WTC11 (cell line): ENCODE data around the gene PEX16.

Source experiments
- ATF3 ChIP-seq: sonication (generic); formaldehyde crosslinking; conservative IDR thresholded peaks from 2 replicates; pipeline ENCODE4 v1.8.1; 2022; ENCODE audit warnings: mild to moderate bottlenecking, missing genetic modification reagents
- CREB1 ChIP-seq: sonication (generic); formaldehyde crosslinking; IDR thresholded peaks from 2 replicates; pipeline ENCODE4 v1.8.0; 2023; ENCODE audit warnings: mild to moderate bottlenecking, missing genetic modification reagents
- CTCF ChIP-seq: fragments of 200-600 bp; IDR thresholded peaks from 2 replicates; pipeline ENCODE4 v1.8.0; 2022; ENCODE audit warnings: antibody characterized with exemption
- FOXP1 ChIP-seq: sonication (generic); formaldehyde crosslinking; IDR thresholded peaks from 2 replicates; pipeline ENCODE4 v1.8.0; 2022; ENCODE audit warnings: missing genetic modification reagents, mild to moderate bottlenecking, moderate library complexity, borderline replicate concordance
- JAZF1 ChIP-seq: fragments of 250-450 bp; sonication (Bioruptor Pico); IDR thresholded peaks from 2 replicates; pipeline ENCODE4 v1.9.0; 2021; ENCODE audit warnings: moderate library complexity, mild to moderate bottlenecking, inconsistent platforms
- JUN ChIP-seq: sonication (generic); formaldehyde crosslinking; IDR thresholded peaks from 2 replicates; pipeline ENCODE4 v1.8.0; 2023; ENCODE audit warnings: mild to moderate bottlenecking, missing genetic modification reagents
- MAX ChIP-seq: sonication (generic); formaldehyde crosslinking; IDR thresholded peaks from 2 replicates; pipeline ENCODE4 v1.8.0; 2022; ENCODE audit warnings: mild to moderate bottlenecking, missing genetic modification reagents
- NR3C1 ChIP-seq: sonication (generic); formaldehyde crosslinking; conservative IDR thresholded peaks from 2 replicates; pipeline ENCODE4 v1.8.1; 2023; ENCODE audit warnings: low read depth, mild to moderate bottlenecking, missing genetic modification reagents
- SP1 ChIP-seq: sonication (generic); formaldehyde crosslinking; conservative IDR thresholded peaks from 2 replicates; pipeline ENCODE4 v1.8.1; 2022; ENCODE audit warnings: missing genetic modification reagents
- ZNF263 ChIP-seq: sonication (generic); formaldehyde crosslinking; IDR thresholded peaks from 2 replicates; pipeline ENCODE4 v1.8.1; 2022; ENCODE audit warnings: low read depth, mild to moderate bottlenecking, moderate library complexity, missing genetic modification reagents
- ZNF317 ChIP-seq: sonication (generic); formaldehyde crosslinking; IDR thresholded peaks from 2 replicates; pipeline ENCODE4 v1.8.1; 2023; ENCODE audit warnings: low read depth, mild to moderate bottlenecking, moderate library complexity, missing genetic modification reagents, borderline replicate concordance
- TF ChIP-seq, protein P1 (sequence below): sonication (generic); formaldehyde crosslinking; IDR thresholded peaks from 2 replicates; pipeline ENCODE4 v1.8.1; 2022; ENCODE audit warnings: mild to moderate bottlenecking, missing genetic modification reagents, moderate library complexity, borderline replicate concordance
- TF ChIP-seq, protein P2 (sequence below): sonication (generic); formaldehyde crosslinking; IDR thresholded peaks from 2 replicates; pipeline ENCODE4 v1.8.1; 2023; ENCODE audit warnings: mild to moderate bottlenecking, missing genetic modification reagents, moderate library complexity
- TF ChIP-seq, protein P3 (sequence below): sonication (generic); formaldehyde crosslinking; IDR thresholded peaks from 2 replicates; pipeline ENCODE4 v1.8.0; 2023; ENCODE audit warnings: mild to moderate bottlenecking, missing genetic modification reagents

- no peak for TF ChIP-seq CTCF
- no peak for TF ChIP-seq ZNF263 (CRISPR knock-in tag)
- no peak for TF ChIP-seq ATF3
- TF ChIP-seq, protein P1, sequence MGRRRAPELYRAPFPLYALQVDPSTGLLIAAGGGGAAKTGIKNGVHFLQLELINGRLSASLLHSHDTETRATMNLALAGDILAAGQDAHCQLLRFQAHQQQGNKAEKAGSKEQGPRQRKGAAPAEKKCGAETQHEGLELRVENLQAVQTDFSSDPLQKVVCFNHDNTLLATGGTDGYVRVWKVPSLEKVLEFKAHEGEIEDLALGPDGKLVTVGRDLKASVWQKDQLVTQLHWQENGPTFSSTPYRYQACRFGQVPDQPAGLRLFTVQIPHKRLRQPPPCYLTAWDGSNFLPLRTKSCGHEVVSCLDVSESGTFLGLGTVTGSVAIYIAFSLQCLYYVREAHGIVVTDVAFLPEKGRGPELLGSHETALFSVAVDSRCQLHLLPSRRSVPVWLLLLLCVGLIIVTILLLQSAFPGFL (CRISPR knock-in tag) = no peak
- no peak for TF ChIP-seq SP1 (CRISPR knock-in tag)
- TF ChIP-seq JUN = no peak
- TF ChIP-seq CREB1 (CRISPR knock-in tag) = no peak
- TF ChIP-seq, protein P2, sequence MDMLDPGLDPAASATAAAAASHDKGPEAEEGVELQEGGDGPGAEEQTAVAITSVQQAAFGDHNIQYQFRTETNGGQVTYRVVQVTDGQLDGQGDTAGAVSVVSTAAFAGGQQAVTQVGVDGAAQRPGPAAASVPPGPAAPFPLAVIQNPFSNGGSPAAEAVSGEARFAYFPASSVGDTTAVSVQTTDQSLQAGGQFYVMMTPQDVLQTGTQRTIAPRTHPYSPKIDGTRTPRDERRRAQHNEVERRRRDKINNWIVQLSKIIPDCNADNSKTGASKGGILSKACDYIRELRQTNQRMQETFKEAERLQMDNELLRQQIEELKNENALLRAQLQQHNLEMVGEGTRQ (CRISPR knock-in tag) = no peak
- no peak for TF ChIP-seq FOXP1 (CRISPR knock-in tag)
- TF ChIP-seq NR3C1 = no peak
- TF ChIP-seq JAZF1 (CRISPR knock-in tag) = no peak
- no peak for TF ChIP-seq MAX (CRISPR knock-in tag)
- no peak for TF ChIP-seq ZNF317 (CRISPR knock-in tag)
- TF ChIP-seq, protein P3, sequence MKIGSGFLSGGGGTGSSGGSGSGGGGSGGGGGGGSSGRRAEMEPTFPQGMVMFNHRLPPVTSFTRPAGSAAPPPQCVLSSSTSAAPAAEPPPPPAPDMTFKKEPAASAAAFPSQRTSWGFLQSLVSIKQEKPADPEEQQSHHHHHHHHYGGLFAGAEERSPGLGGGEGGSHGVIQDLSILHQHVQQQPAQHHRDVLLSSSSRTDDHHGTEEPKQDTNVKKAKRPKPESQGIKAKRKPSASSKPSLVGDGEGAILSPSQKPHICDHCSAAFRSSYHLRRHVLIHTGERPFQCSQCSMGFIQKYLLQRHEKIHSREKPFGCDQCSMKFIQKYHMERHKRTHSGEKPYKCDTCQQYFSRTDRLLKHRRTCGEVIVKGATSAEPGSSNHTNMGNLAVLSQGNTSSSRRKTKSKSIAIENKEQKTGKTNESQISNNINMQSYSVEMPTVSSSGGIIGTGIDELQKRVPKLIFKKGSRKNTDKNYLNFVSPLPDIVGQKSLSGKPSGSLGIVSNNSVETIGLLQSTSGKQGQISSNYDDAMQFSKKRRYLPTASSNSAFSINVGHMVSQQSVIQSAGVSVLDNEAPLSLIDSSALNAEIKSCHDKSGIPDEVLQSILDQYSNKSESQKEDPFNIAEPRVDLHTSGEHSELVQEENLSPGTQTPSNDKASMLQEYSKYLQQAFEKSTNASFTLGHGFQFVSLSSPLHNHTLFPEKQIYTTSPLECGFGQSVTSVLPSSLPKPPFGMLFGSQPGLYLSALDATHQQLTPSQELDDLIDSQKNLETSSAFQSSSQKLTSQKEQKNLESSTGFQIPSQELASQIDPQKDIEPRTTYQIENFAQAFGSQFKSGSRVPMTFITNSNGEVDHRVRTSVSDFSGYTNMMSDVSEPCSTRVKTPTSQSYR (CRISPR knock-in tag) = no peak
These were observed 53.6 kb downstream of the PEX16 start for GRCh38 chr11:45864041-45864440.
